BJ (cell line): ENCODE results near the gene PRKAG2. TPM values are rescaled to one million over a fixed set of nuclear protein-coding genes. Genes with fewer than 3 reads are reported as not detected.

ENCODE experiments used
- CTCF ChIA-PET: fragments of 350-600 bp; formaldehyde crosslinking; extraction: SDS; loops from one replicate; lab custom pipeline; 2021; ENCODE audit warnings: antibody characterized with exemption, inconsistent platforms; lab: Yijun Ruan, JAX
- POLR2A ChIA-PET: fragments of 300-600 bp; sonication (Branson Sonifier 250); formaldehyde crosslinking; extraction: SDS; loops from one replicate; lab custom pipeline; 2021; ENCODE audit warnings: antibody characterized with exemption; lab: Charles Lee
- DNase-seq: peaks from one replicate; pipeline ENCODE4 v3.0.0-alpha.2; 2011; ENCODE audit warnings: low read depth
- H3K27me3 ChIP-seq: 2 replicates; pipeline ENCODE4 v1.6.0; 2011; ENCODE audit warnings: low read length; ENCODE audit not compliant: control insufficient read depth, insufficient read depth
- H3K36me3 ChIP-seq: 2 replicates; pipeline ENCODE4 v1.5.1; 2011; ENCODE audit warnings: low read length; ENCODE audit not compliant: control insufficient read depth, insufficient read depth
- H3K4me3 ChIP-seq: 2 replicates; pipeline ENCODE4 v1.5.1; 2011; ENCODE audit warnings: low read depth, mild to moderate bottlenecking, control low read depth, low read length
- polyA plus RNA-seq: library from polyadenylated mRNA; depleted of rRNA; stranded (reverse); fragments of >200 nt; gene quantifications from 2 replicates; pipeline ENCODE4 v1.2.3, GENCODE V29; 2011
- TF ChIP-seq, protein P1 (sequence below): IDR thresholded peaks from 2 replicates; pipeline ENCODE4 v1.5.1; 2011; ENCODE audit warnings: low read depth, mild to moderate bottlenecking, control low read depth, inconsistent platforms, low read length, moderate library complexity; ENCODE audit not compliant: insufficient read depth

Gene PRKAG2
- polyA plus RNA-seq, 1 experiment = 11.3 TPM

DNA sequence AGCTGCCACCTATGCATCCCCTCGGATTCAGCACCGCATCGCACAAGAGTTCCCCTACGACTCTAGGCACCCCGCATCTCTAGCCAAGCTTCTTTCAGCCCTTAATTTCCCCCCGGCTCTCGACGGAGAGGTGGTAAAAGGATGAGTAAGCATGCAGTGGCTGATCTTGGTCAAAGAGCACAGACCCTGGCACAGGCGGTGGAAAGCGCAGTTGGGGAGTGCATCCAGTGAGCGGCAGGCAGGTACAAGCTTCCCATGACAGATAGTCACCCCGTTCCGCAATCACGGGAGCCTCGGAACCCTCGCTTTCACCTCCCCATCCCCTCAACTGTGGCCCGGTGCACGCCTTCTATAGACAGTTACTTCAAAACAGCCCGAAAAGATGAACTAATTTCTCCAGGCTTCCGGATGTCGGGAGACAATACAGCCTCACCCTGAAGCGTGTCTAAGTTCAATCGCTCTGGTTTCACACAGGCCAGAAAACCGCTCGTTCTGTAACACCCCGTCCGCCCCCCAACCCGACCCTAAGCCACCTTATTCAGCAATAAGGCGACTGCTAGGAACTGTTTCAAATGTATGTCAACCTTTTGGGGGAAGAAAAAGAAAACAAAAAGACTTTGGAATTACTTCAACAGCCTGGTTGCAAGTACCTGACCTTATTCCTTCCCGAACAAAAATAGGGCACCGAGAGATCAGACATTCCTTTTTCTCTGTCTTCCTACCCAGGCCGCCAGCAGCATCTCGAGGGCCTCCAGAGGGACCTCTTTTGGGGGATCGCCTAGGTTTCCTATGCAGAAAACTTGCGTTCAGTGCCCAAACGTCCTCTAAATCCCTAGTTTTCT is 358.6 kb downstream of the PRKAG2 start:
- no peak for DNase-seq
- CTCF ChIA-PET = interaction anchor here (1.2 kb wide), 1 partner anchor 82 kb away, joined by 5 read pairs; no protein-coding TSS in a partner anchor
- Histone ChIP-seq H3K36me3 (no peaks in the 10 kb centered on the region), H3K4me3 (peak overlapping the region; percentile 64), H3K27me3 (no peaks in the 10 kb centered on the region)
- POLR2A ChIA-PET = no interaction called here
- TF ChIP-seq, protein P1, sequence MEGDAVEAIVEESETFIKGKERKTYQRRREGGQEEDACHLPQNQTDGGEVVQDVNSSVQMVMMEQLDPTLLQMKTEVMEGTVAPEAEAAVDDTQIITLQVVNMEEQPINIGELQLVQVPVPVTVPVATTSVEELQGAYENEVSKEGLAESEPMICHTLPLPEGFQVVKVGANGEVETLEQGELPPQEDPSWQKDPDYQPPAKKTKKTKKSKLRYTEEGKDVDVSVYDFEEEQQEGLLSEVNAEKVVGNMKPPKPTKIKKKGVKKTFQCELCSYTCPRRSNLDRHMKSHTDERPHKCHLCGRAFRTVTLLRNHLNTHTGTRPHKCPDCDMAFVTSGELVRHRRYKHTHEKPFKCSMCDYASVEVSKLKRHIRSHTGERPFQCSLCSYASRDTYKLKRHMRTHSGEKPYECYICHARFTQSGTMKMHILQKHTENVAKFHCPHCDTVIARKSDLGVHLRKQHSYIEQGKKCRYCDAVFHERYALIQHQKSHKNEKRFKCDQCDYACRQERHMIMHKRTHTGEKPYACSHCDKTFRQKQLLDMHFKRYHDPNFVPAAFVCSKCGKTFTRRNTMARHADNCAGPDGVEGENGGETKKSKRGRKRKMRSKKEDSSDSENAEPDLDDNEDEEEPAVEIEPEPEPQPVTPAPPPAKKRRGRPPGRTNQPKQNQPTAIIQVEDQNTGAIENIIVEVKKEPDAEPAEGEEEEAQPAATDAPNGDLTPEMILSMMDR = no peak

DNA sequence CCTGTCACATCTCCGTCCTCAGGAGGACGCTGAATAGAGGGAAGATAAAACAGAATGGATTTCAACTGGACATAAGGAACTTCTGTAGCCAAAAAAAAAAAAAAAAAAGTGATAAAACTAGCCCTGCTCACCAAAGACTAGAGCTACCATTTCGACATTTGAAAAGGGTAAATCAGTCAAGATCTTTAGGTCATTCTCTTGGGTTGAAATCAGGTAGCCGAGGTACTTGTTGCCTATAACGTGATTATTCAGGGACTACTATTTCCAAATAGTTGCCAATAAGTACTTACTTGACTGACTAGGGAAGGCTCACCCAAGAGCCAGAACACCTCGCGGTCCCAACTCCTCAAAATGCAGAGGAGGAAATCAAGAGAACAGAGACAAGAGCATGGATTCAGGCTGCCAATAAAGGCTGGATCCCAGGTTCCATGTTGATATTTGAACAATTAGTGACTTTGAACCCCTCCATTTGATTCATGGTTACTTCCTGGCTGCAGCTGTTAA is 359.3 kb downstream of the PRKAG2 start:
- no peak for DNase-seq
- TF ChIP-seq, protein P1 = no peak
- Histone ChIP-seq H3K36me3 (no peaks in the 10 kb centered on the region), H3K4me3 (peak overlapping the region; percentile 64), H3K27me3 (no peaks in the 10 kb centered on the region)
- POLR2A ChIA-PET = no interaction called here
- CTCF ChIA-PET = interaction anchor here (1.0 to 1.2 kb wide), 2 partner anchors 70 to 82 kb away, joined by 3 to 5 read pairs; no protein-coding TSS in a partner anchor

DNA sequence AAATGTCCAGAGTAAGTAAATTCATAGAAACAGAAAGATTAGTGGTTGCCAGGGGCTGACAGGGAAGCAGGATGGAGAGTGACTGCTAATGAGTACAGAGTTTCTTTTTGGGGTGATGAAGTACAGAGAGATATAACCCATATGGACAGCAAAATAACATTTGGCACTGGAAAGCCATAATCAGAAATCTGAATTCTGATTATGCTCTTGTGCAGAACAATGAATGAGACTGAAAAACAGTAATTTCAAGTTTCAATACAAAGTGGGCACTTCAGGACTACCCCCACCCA is 361.7 kb downstream of the PRKAG2 start:
- POLR2A ChIA-PET = interaction anchor here (0.5 kb wide), 1 partner anchor 151 kb away, joined by 16 read pairs; no protein-coding TSS in a partner anchor
- H3K36me3 ChIP-seq = no peaks in the 10 kb centered on the region
- H3K4me3 ChIP-seq = no peak overlapping the region
- no peak for DNase-seq
- CTCF ChIA-PET = interaction anchor here (0.7 to 2.1 kb wide), 4 partner anchors 9 to 116 kb away, joined by 3 to 5 read pairs (median 4); no protein-coding TSS in a partner anchor
- no peaks in the 10 kb centered on the region for H3K27me3 ChIP-seq
- TF ChIP-seq, protein P1 = no peak

DNA sequence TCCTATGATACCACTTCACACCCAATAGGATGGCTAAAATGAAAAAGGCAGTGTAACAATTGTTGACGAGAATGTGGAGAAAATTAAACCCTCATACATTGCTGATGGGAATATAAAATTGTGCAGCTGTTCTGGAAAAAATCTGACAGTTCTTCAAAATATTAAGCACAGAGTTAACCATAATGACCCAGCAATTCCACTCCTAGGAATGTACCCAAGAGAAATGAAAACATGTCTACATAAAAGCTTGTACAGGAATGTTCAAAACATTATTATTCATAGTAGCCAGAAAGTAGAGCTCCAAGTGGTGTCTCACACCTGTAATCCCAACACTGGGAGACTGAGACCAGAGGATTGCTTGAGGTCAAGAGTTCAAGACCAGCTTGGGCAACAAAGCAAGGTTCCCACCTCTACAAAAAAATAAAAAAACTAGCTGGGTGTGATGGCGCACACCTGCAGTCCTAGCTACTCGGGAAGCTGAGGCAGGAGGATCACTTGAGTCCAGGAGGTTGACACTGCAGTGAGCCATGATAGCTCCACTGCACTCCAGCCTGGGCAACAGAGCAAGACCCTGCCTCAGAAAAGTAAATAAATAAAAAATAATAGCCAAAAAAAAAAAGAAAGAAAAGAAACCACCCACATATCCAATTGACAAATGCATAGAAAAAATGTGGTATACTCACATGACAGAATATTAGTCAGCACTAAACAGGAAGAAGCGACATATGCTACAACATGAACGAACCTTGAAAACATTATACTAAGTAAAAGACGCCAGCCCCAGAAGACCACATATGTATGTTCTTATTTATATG is 362.2 kb downstream of the PRKAG2 start:
- no peaks in the 10 kb centered on the region for H3K27me3 ChIP-seq
- TF ChIP-seq, protein P1 = no peak
- CTCF ChIA-PET = interaction anchor here (0.7 to 2.1 kb wide), 3 partner anchors 44 to 117 kb away, joined by 3 to 5 read pairs (median 3); no protein-coding TSS in a partner anchor
- no peaks in the 10 kb centered on the region for H3K36me3 ChIP-seq
- DNase-seq = no peak
- no peak overlapping the region for H3K4me3 ChIP-seq
- POLR2A ChIA-PET = no interaction called here
